OCI-M2 (cell line): ENCODE data around the gene SLC24A3.

ENCODE experiments used
- DNase-seq: peaks from one replicate; lab custom pipeline; 2025; ENCODE audit not compliant: unreplicated experiment; lab: John Stamatoyannopoulos, UW

Gene SLC24A3

DNA sequence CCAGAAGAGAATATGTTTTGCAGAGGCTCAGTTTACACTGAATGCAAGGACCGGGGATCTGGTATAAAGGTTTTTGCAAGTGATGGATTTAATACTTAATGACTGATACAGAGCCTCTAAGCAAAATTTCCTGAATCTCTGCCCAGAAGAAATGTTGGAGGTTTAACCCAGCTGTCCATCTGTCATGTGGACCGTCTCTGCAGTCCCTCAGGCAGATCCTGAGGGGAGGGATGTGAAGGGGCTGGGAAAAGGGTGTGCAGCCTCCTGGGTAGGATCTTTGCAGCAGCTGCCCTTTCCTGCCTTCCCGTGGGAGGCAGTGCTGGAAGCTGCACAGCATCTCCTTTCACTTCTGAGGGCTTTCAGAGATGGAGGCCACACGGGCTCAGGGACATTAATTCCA is 207.0 kb downstream of the SLC24A3 start:
- DNase-seq, result no peak

DNA sequence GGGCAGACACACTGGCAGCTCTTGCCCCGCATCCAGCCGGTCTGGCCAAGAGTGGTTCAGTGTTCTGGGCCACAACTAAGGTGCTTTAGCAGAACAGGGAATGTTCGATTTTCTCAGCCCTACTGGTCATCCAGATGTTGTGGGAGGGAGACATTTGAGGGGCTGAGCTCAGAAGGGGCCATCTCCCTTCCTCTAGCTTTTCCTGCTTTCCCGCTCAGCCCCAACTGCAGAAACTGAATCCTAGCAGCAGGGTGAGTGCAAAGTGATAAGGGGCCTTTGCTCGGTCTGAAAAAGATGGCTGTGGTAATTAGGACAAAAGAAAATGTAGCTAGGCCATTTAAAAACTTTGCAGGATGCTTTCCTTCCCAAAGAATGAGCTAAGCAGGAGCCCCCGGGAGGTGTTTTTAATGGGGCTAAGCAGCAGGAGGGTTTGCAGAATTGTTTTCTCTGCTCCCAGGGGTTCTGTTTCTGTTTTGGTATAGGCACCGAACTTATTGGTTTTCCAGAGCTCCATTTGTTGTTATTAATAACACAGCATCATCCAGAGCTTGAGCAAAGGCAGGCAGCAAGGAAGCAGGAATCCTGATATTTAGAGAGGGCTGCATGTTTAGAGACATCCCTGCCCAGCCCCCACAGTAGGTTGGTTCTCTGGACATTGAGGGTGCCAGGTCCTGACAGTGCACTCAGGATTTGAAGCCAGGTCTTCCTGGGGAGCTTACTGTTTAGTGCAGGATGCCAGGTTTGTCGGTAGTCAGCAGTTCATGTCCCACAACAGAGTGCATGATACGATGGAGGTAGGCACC is 210.9 kb downstream of the SLC24A3 start:
- no peak for DNase-seq

DNA sequence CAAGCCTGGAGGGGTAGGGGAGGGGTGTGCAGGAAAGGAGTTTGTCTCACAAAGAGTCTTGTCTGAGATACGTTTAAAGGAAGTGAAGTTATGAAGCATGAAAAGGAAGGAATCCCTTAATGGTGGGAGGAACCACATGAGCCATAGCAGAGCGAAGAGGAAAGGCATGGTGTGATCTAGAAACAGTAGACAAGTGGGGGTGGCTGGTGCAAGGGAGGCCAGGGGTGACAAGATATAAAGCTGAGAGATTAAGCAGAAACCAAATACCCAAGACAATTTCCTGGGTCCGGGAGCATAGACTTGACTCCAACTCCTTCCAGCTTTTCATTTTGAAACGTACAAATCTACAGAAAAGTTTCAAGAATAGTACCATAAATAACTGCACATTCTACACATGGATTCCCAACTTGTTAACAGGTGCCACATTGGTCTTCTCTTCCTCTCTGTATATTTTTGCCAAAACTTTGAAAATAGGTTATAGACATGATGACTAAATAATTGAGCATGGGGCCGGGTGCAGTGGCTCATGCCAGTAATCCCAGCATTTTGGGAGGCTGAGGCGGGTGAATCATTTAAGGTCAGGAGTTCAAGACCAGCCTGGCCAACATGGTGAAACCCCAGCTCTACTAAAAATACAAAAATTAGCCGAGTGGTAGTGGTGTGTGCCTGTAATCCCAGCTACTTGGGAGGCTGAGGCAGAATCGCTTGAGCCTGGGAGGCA is 211.6 kb downstream of the SLC24A3 start:
- DNase-seq, result no peak

DNA sequence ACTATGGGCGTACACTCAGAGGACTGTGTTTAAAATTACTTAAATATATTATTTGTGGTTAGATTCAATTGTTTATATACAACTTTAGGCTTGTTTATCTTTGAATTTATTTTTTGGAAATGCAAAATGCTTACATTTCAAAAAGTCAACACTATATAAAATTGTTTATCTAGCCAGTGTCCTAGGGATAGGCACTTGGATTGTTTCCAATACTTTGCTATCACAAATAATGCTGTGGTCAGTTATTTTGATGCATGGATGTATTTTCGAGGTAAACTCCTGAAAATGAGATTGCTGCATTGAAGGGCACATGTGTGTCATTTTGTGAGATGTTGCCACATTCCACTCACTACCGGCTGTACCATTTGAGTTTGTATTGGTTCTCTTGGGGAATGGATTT is 213.9 kb downstream of the SLC24A3 start:
- DNase-seq, result no peak

DNA sequence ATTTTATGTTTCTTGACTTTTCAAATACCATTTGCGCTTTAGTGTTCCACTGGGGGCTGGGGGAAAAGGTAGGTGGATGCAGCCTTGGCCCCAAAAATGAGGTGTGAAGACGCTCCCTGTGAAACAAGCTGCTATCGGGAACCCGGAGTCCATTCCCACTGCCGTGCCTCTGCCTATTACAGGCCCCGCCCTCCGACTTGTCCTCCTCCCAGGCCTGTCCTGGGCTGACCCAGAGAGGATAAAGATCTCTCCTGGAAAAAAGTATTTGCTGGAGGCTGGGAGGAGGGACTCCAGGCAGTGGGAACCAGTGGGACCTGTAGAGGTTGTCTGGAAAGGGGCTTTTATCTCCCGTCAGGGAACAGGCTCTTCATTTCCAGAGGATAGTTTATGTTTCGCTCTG is 215.0 kb downstream of the SLC24A3 start:
- DNase-seq, result no peak

DNA sequence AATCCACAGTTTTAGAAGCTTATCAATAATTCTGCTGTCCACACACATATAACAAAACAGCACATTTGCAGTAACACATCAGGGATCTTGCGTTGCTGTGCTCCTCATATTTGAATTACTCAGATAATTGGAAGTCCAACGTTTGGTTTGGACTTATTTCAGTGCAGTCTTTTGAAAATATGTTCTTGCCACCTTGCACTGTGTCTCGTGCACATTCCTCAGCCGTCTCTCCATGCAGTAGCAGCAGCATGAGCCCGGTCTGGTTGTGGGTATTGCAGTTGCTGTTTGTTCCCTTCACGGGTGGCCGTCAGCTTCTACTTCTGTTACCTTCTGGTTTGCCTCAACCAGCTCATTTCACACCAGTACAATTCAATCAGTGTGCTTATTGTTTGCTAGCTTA is 215.5 kb downstream of the SLC24A3 start:
- no peak for DNase-seq

DNA sequence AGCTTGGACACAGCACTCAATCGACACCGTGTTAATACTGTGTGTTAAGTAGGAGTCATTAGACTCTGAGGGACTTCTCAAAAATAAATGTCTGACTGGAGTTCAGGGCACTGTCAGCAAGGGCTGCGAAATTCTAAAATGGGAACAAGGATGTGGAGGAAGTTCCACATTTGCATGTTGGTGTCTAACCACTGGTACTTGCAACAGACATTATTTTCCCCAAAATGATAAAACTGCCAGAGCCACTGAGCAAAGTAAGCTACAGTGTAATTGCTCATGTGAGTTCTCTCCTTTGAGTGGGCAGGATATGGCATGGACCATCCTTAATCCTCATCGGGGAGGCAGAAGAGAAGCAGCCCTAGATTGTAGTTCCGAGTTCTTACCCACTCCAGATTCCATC is 215.9 kb downstream of the SLC24A3 start:
- DNase-seq, result no peak

DNA sequence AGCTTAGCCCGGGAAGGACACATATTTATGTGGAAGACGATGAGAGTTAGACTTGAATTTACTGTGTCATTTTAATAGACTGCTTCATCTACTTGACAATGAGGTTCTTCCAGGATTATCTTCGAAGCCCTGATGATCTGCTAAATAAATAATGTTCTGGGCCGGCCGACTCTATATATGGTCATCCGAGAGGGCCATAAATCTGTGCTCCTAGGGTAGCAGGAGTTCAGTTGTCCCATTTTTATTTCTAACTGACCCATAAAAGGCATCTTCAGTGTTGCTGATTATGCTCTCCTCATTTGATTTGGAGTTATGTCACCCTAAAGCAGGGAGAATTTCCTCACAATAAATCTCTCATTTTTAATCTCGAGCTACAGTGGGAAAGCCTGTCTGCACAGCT is 217.1 kb downstream of the SLC24A3 start:
- DNase-seq, result no peak

DNA sequence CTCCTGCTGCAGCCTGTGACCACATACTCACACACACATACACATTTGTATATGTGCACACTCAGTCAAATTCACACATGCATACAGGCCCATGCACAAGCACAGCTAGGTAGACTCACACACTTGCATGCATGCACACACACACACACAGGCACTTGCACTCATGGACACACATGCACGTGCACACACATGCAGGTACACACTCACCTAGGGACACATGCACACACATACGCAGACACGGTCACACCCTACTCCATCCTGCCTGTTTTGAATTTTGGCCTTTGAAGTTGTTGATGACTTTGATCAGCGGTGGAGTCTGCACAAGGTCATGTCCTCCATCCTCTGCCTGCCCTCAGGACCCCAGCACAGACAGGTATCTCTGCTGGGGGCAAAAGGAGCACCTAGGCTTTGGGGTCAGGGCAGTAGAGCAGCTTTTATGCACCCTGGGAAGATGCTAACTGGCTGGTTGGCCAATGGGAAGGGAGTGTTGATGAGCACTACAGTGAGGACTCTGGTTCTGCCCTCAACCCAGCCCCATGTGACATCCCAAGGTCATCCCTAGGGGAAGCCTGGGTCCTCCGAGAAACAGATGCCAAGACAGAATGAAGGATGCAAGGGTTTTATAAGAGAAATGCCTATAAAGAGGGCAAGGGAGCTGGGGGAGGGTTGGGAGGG is 218.3 kb downstream of the SLC24A3 start:
- no peak for DNase-seq

DNA sequence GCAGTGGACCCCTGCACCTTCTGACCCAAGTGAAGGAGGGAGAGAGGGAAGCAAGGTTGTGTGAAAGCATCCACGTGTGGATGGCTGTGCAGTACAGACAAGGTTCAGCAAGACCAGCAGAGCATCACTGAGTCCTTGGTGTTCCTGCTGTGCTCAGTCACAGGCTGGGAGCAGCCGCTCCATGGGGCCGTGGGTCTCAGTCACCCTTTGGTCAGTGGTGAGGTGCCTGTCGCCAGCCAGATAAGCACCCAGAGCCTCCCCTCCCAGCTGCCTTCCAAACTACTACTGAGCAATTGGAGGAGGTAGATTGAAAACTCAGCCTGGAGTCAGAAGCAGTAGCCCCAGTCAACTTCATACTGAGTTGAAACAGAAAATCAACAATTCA is 218.9 kb downstream of the SLC24A3 start:
- no peak for DNase-seq

DNA sequence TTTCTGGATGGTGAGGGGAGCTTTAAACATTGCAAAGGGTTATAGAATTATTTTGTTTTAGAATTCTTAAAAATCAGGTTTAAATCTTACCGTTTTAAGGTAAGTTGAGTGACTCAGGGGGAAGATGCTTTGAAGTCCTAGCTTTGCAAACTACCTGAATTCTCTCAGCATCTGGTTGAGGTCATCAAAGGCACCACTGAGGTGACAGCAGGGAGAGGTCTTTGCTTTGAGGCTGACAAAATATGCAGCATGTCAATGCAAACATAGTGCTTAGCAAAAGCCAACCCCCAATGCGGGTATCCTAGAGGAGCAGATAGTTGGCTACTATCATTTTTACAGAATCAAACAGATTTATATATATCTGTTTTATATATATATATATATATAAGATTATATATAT is 219.5 kb downstream of the SLC24A3 start:
- DNase-seq, result no peak

DNA sequence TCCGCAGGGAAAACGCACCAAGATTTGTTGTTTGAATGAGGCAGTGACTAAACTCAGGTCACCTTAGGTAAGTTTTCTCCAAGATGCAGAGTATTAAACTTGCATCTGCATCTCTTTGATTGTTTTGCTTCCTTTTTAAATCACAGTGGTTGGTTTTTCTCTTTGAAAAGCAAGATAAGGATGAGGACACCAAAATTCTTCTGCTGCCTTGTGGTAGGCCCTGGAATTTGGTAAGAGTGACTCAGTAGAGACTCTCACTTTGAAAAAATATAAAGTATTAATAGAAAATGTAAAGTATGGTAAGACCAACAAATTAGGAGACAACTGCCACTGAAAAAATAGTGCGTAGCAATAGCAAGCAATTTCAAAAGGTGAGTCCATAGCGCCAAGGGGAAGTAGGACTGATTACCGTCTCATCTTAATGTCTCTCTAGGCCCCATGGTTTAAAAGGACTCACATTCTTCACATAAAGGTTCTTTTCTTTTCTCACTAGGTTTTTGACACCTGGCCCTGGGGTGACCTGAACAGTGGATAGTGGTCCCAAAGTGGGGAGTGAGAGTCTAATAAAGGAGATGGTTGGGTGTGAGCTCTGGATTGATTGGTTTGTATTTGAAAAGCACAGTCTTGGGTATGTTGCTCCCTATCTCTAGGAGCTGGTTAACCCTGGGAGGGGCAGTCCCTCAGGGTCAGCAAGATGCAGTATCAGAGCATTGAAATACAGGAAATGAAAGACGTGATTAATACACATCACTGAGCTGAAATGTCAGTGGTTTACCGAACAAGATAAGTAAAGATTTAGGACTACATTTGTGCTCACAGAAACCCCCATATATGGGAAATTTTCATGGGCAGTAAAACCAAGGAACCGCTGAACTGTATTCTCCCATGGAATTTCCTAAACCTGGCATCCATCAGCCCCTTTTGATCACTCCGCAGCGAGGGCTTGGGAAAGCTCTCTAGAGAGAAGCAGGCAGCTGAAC is 221.2 kb downstream of the SLC24A3 start:
- no peak for DNase-seq

DNA sequence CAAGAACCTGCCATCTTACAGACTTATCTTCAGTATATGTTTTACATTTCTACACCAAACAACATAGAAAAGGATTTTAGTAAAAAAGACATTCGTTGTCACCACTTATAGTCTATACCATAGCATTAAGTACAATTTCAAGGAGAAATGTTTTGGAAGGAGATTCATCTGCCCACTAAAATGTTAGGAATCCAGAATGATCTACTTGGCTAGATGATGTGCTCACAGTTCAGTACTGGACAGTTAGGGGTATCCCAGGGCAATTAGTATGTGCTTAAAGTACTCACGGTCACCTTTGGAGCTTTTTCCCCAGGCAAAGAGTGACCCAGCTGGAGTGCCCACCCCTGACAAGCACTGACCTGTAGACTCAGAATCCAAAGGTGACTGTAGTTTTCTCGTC is 222.9 kb downstream of the SLC24A3 start:
- DNase-seq, result no peak

DNA sequence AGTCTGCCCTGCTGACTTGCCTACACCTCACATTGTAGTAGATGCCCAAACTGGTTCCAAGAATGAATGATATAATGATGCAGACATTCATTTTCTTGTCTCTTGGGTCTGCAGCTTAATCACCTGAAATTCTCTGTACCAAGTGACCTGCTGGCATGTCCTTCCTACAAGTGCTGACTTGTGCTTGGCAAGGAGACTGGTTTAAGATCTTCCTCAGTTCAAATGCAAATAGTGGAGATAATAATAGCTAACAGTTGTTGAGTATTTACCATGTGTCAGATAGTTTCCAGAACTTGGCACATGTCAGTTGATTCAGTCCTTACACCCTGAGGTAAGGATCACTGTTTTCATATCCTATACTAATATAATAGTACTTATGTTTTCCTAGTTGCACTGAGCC is 223.4 kb downstream of the SLC24A3 start:
- no peak for DNase-seq

DNA sequence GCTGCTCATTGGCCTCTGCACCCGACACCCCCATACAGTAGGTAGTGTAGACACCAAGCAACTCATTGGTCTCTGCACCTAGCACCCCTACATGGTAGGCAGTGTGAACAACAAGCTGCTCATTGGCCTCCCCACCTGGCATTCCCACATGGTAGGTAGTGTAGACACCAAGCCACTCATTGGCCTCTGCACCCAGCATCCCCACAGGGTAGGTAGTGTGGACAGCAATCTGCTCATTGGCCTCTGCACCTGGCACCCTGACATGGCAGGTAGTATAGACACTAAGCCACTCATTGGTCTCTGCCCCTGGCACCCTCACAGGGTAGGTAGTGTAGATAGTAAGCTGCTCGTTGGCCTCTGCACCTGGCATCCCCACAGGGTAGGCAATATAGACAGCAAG is 226.0 kb downstream of the SLC24A3 start:
- DNase-seq, result no peak

DNA sequence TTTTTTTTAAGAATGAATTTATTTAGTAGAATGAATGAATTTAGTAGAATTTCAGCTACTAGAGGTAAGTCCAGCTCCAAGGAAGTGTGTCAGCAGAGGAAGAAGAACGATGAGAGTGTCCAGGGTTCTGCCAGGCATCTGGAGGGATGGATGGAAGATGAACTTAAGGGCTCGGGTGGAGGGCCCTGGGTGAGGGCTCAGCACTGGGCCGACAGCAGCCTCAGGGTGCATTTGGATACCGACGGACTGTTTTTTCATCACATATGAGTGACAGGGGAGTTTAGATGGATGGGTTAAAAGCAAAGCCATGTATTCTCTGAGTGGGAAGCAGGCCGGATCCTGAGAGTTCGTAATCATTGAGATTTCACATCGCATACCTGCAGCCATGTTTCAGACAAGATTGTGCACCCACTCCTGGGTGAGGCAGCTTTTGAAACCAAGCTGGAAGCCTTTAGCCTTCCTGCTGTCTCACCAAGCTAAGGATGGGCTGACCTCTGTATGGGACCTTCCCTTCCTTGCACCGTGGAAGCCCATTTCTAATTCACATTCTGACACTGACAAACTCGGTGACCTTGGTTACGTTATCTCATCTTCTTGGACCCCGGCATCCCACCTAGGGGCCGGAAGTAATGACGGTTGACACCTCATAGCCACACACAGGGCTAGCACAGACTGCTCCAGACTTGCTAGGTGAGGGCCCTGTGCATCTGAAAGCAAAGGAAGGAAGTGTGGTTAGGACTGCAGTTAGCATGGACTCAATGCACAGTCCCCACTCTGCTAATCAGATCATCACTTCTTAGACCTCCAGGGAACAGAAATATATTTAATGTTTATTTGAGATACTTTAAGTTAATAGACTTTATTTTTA is 228.5 kb downstream of the SLC24A3 start:
- DNase-seq, result no peak

DNA sequence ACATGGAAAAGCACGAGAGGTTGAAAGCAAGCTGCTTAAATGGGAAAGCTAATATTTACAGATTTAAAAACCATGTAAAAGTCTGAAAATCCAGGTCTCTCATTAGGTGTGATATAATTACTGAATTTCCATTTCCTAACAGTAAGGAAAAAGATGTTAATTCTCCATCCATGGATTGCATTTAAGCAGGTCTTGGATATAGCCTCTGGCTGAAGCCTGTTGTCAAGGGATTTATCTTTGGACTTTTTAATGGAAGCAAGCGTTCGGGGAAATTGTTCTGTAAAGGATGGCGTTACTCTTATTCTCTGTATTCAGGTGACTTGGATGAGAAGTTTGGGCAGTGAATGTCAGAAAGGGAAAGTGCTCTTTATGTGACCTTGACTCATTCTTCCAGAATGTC is 233.8 kb downstream of the SLC24A3 start:
- no peak for DNase-seq

DNA sequence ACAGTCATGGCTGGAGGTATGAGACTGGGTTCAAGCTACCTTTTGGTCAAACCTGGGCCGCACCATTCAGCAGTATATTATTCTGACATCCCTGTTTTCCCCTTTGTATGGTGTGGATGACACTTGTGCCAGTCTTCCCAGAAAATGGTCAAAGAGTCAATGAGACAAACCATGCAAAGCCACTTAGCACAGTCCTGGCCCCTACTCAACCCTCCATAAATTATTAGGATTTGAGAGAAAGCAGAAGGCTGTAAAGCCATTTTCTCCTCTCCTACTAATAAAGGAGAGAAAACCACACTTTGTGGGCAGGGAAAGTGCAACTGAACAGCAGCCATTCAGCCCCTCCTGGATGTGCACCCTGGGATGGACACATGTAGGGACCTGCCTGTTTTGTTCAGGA is 236.2 kb downstream of the SLC24A3 start:
- DNase-seq, result no peak

DNA sequence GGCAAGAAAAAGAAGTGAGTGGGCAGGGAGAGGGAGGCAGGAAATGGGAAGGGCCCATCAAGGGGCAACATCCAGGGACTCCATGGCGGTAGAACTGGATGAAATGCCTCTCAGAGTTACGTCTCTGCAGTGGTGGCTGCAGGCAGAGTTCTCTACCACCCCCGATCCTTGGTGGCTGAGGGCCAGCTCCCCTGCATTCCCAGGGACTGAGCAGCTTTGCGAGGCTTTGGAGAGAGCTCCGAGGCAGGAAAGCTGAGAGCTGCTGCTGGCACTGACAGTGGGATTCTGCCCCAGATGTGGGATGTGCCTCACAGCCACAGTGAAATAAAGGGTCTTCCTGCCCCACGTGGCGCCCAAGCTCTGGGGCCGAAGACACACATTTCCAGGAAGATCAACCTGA is 236.6 kb downstream of the SLC24A3 start:
- DNase-seq, result no peak
